ENCODE results near the gene PTPRE.

- TF ChIP-seq CTCF (IDR thresholded peaks at IDR 0.05; ENCODE audit: poor library complexity, severe bottlenecking) (no peak), EZH2 (IDR thresholded peaks at IDR 0.05; ENCODE audit: borderline replicate concordance, insufficient read depth, low read length, poor library complexity, severe bottlenecking) (no peak), POLR2AphosphoS5 (IDR thresholded peaks at IDR 0.05) (no peak), EP300 (conservative IDR thresholded peaks at IDR 0.05; ENCODE audit: poor library complexity, severe bottlenecking) (no peak), TAF1 (IDR thresholded peaks at IDR 0.05; ENCODE audit: low read depth) (no peak)
Measured at GRCh38 chr10:128007971-128008370, 101.1 kb downstream of the PTPRE start.

All from neural cell (in vitro differentiated cells).